ENCODE data around the gene DIAPH1.

The DIAPH1 gene

GRCh38 chr5:141650851-141651727, 32.3 kb upstream of the DIAPH1 start, which contains the start of gene FCHSD1:
Gene FCHSD1 (minus strand): TSS chr5:141651418. CDS start chr5:141651368, 50 bp downstream.
- peak within 1 kb of the TSS; percentile 47; the same call in 1 of the 2 replicates for H2AFZ ChIP-seq (ENCODE audit: low read depth, low read length)
- H3K9ac ChIP-seq (ENCODE audit: low read length) = peak within 1 kb of the TSS; percentile 63
- peak within 1 kb of the TSS; percentile 90 for H3K4me3 ChIP-seq (ENCODE audit: low read length)
- H4K20me1 ChIP-seq (ENCODE audit: insufficient read depth, low read length) = no peaks in the 10 kb centered on the region
- H3K4me1 ChIP-seq (ENCODE audit: low read length) = peaks cover 4% of the 10 kb centered on the region
- H3K9me3 ChIP-seq (ENCODE audit: insufficient read depth, low read length) = no peaks in the 10 kb centered on the region
- no peak within 1 kb of the TSS for H3K27ac ChIP-seq (ENCODE audit: low read length)
- H3K36me3 ChIP-seq (replicated peaks; ENCODE audit: low read depth, low read length) = no peaks in the 10 kb centered on the region
- H3K79me2 ChIP-seq (ENCODE audit: low read length) = no peaks in the 10 kb centered on the region
- peak within 1 kb of the TSS; percentile 92 for H3K4me2 ChIP-seq (ENCODE audit: low read length)
- no peak for TF ChIP-seq EZH2phosphoT487 (IDR thresholded peaks at IDR 0.05; ENCODE audit: low read depth)
- TF ChIP-seq CTCF (IDR thresholded peaks at IDR 0.05; ENCODE audit: low read depth, low read length) = no peak
- no peaks in the 10 kb centered on the region for H3K27me3 ChIP-seq (ENCODE audit: low read depth, low read length)

- no peak overlapping the region; the same call in 1 of the 2 replicates for H3K4me2 ChIP-seq (ENCODE audit: low read length)
These were observed 31.2 kb upstream of the DIAPH1 start for GRCh38 chr5:141649972-141650371.

GRCh38 chr5:141649056-141649688, 30.4 kb upstream of the DIAPH1 start:
- H3K4me2 ChIP-seq (ENCODE audit: low read length) = no peak overlapping the region
- no peak for TF ChIP-seq EZH2phosphoT487 (IDR thresholded peaks at IDR 0.05; ENCODE audit: low read depth)
- no peak for TF ChIP-seq CTCF (IDR thresholded peaks at IDR 0.05; ENCODE audit: low read depth, low read length)
- no peaks in the 10 kb centered on the region for H3K9me3 ChIP-seq (ENCODE audit: insufficient read depth, low read length)
- no peaks in the 10 kb centered on the region for H3K27me3 ChIP-seq (ENCODE audit: low read depth, low read length)
- no peak overlapping the region for H3K4me3 ChIP-seq (ENCODE audit: low read length)
- H3K4me1 ChIP-seq (ENCODE audit: low read length) = peaks cover 4% of the 10 kb centered on the region
- H3K9ac ChIP-seq (ENCODE audit: low read length) = no peak overlapping the region
- no peaks in the 10 kb centered on the region for H3K79me2 ChIP-seq (ENCODE audit: low read length)
- H4K20me1 ChIP-seq (ENCODE audit: insufficient read depth, low read length) = no peaks in the 10 kb centered on the region
- H2AFZ ChIP-seq (ENCODE audit: low read depth, low read length) = no peak overlapping the region
- H3K27ac ChIP-seq (ENCODE audit: low read length) = no peak overlapping the region
- H3K36me3 ChIP-seq (replicated peaks; ENCODE audit: low read depth, low read length) = no peaks in the 10 kb centered on the region

More at GRCh38 chr5:141649972-141650371, 31.2 kb upstream of the DIAPH1 start:
- Histone ChIP-seq H3K4me1 (ENCODE audit: low read length) (peaks cover 4% of the 10 kb centered on the region), H3K27me3 (ENCODE audit: low read depth, low read length) (no peaks in the 10 kb centered on the region), H3K9ac (ENCODE audit: low read length) (no peak overlapping the region), H4K20me1 (ENCODE audit: insufficient read depth, low read length) (no peaks in the 10 kb centered on the region), H3K4me3 (ENCODE audit: low read length) (no peak overlapping the region), H2AFZ (ENCODE audit: low read depth, low read length) (no peak overlapping the region), H3K36me3 (replicated peaks; ENCODE audit: low read depth, low read length) (no peaks in the 10 kb centered on the region), H3K79me2 (ENCODE audit: low read length) (no peaks in the 10 kb centered on the region), H3K27ac (ENCODE audit: low read length) (no peak overlapping the region), H3K9me3 (ENCODE audit: insufficient read depth, low read length) (no peaks in the 10 kb centered on the region)
- no peak for TF ChIP-seq EZH2phosphoT487 (IDR thresholded peaks at IDR 0.05; ENCODE audit: low read depth)
- TF ChIP-seq CTCF (IDR thresholded peaks at IDR 0.05; ENCODE audit: low read depth, low read length) = no peak

- Histone ChIP-seq H3K79me2 (ENCODE audit: low read length) (no peaks in the 10 kb centered on the region), H3K36me3 (replicated peaks; ENCODE audit: low read depth, low read length) (no peaks in the 10 kb centered on the region), H3K4me1 (ENCODE audit: low read length) (peaks cover 4% of the 10 kb centered on the region), H3K27ac (ENCODE audit: low read length) (no peak overlapping the region), H4K20me1 (ENCODE audit: insufficient read depth, low read length) (no peaks in the 10 kb centered on the region), H2AFZ (ENCODE audit: low read depth, low read length) (no peak overlapping the region), H3K9me3 (ENCODE audit: insufficient read depth, low read length) (no peaks in the 10 kb centered on the region), H3K4me3 (ENCODE audit: low read length) (no peak overlapping the region), H3K27me3 (ENCODE audit: low read depth, low read length) (no peaks in the 10 kb centered on the region), H3K9ac (ENCODE audit: low read length) (no peak overlapping the region), H3K4me2 (ENCODE audit: low read length) (no peak overlapping the region)
- TF ChIP-seq CTCF (IDR thresholded peaks at IDR 0.05; ENCODE audit: low read depth, low read length) = no peak
- TF ChIP-seq EZH2phosphoT487 (IDR thresholded peaks at IDR 0.05; ENCODE audit: low read depth) = no peak
These were observed 29.1 kb upstream of the DIAPH1 start for GRCh38 chr5:141647851-141648250.

All from OCI-LY3 (cell line).